HG03060 (cell line): Measurements from ENCODE around the gene TGFB3.
"Not testable (repeated sequence)": the region's sequence is repeated elsewhere in the genome, so short reads cannot be mapped to it uniquely, and the experiment has no call there.

Experiments
- ATAC-seq: cut with Tn5 transposase; IDR thresholded peaks from one replicate; pipeline ENCODE4 v1.9.1; 2021; ENCODE audit warnings: low read depth, moderate number of reproducible peaks; ENCODE audit not compliant: unreplicated experiment

The TGFB3 gene

GRCh38 chr14:75981426-75982265 is at the start of gene TGFB3:
TGFB3 (minus strand) TSS chr14:75981995; CDS start chr14:75980893, 1,102 bp downstream.
- ATAC-seq, result no peak

GRCh38 chr14:76024211-76024907 is 42.6 kb upstream of the TGFB3 start:
- no peak for ATAC-seq

GRCh38 chr14:76023757-76024156 is 42.0 kb upstream of the TGFB3 start:
- ATAC-seq, result no peak

GRCh38 chr14:76022991-76023390 is 41.2 kb upstream of the TGFB3 start:
- no peak for ATAC-seq

- no peak for ATAC-seq
Observed at GRCh38 chr14:76019676-76020075, 37.9 kb upstream of the TGFB3 start.

- no peak for ATAC-seq
Observed at GRCh38 chr14:76015668-76016067, 33.9 kb upstream of the TGFB3 start.

GRCh38 chr14:76015191-76015590 is 33.4 kb upstream of the TGFB3 start:
- ATAC-seq, result no peak

- no peak for ATAC-seq
Observed at GRCh38 chr14:76012354-76012753, 30.6 kb upstream of the TGFB3 start.

- no peak for ATAC-seq
Observed at GRCh38 chr14:76011930-76012329, 30.1 kb upstream of the TGFB3 start.

GRCh38 chr14:76009627-76010026 is 27.8 kb upstream of the TGFB3 start:
- not testable (repeated sequence) for ATAC-seq

- no peak for ATAC-seq
Observed at GRCh38 chr14:76007852-76008251, 26.1 kb upstream of the TGFB3 start.

GRCh38 chr14:76007379-76007778 is 25.6 kb upstream of the TGFB3 start:
- no peak for ATAC-seq

GRCh38 chr14:76006253-76006652 is 24.5 kb upstream of the TGFB3 start:
- no peak for ATAC-seq

GRCh38 chr14:76002383-76002782 is 20.6 kb upstream of the TGFB3 start:
- no peak for ATAC-seq

GRCh38 chr14:75999511-76000190 is 17.9 kb upstream of the TGFB3 start:
- no peak for ATAC-seq

GRCh38 chr14:75996488-75996887 is 14.7 kb upstream of the TGFB3 start:
- ATAC-seq, result no peak

GRCh38 chr14:75995372-75996041 is 13.7 kb upstream of the TGFB3 start:
- no peak for ATAC-seq

GRCh38 chr14:75993567-75994041 is 11.8 kb upstream of the TGFB3 start:
- no peak for ATAC-seq

- ATAC-seq, result no peak
Observed at GRCh38 chr14:75991753-75992152, 10.0 kb upstream of the TGFB3 start.

- ATAC-seq, result no peak
Observed at GRCh38 chr14:75990297-75990696, 8.5 kb upstream of the TGFB3 start.

- no peak for ATAC-seq
Observed at GRCh38 chr14:75989134-75989533, 7.3 kb upstream of the TGFB3 start.
